Lung (tissue), 12 donors: ENCODE data around the gene ANKS1A. TPM values are rescaled to one million over a fixed set of nuclear protein-coding genes. Genes with fewer than 3 reads are reported as not detected.

Experiments used
- ATAC-seq: fragments of 200-7000 bp; cut with Tn5 transposase; one replicate; pipeline ENCODE4 v1.9.1; 2020; ENCODE audit warnings: moderate number of reproducible peaks; ENCODE audit not compliant: insufficient read depth, low FRiP score
- DNase-seq, 3 donors: peaks; one replicate each; pipeline ENCODE4 v3.0.0-alpha.2; 2013 to 2017
- H3K27ac ChIP-seq, 2 donors: one replicate each; pipeline ENCODE4 v1.5.1; 2013; ENCODE audit warnings: mild to moderate bottlenecking in 2 of 2, moderate library complexity in 2 of 2, control low read depth in 1 of 2, inconsistent platforms in 1 of 2, low read depth in 1 of 2, low read length in 1 of 2
- H3K27me3 ChIP-seq, 3 donors: one replicate each; pipeline ENCODE4 v1.5.1; 2013; ENCODE audit warnings: low read length in 2 of 3; ENCODE audit not compliant: control insufficient read depth in 3 of 3, insufficient read depth in 3 of 3
- H3K36me3 ChIP-seq, 4 donors: one replicate each; pipeline ENCODE4 v1.5.1; 2013; ENCODE audit warnings: low read length in 4 of 4, mild to moderate bottlenecking in 1 of 4, moderate library complexity in 1 of 4; ENCODE audit not compliant: control insufficient read depth in 4 of 4, insufficient read depth in 4 of 4
- H3K4me1 ChIP-seq, 5 donors: one replicate each; pipeline ENCODE4 v1.5.1; 2013; ENCODE audit warnings: low read length in 5 of 5, mild to moderate bottlenecking in 2 of 5, moderate library complexity in 1 of 5; ENCODE audit not compliant: control insufficient read depth in 5 of 5, insufficient read depth in 5 of 5
- H3K4me3 ChIP-seq: one replicate; pipeline ENCODE4 v1.5.1; 2013; ENCODE audit warnings: mild to moderate bottlenecking, control low read depth, moderate library complexity
- H3K9ac ChIP-seq, 2 donors: one replicate each; pipeline ENCODE4 v1.5.1; 2013; ENCODE audit warnings: low read length in 2 of 2, control low read depth in 1 of 2; ENCODE audit not compliant: insufficient read depth in 1 of 2
- H3K9me3 ChIP-seq, 4 donors: one replicate each; pipeline ENCODE4 v1.5.1; 2013; ENCODE audit warnings: low read length in 3 of 4, mild to moderate bottlenecking in 1 of 4, moderate library complexity in 1 of 4; ENCODE audit not compliant: control insufficient read depth in 4 of 4, insufficient read depth in 3 of 4
- WGBS, 2 donors: extraction: QIAGEN DNeasy Blood & Tissue Kit; methylation state at CpG; one replicate each; pipeline ENCODE4 v1.1.7; 2013; 5-methylcytosine and 5-hydroxymethylcytosine counted together
- polyA plus RNA-seq, 2 donors: library from polyadenylated mRNA; stranded (reverse); fragments of 200-250 nt; gene quantifications; one replicate each; pipeline ENCODE4 v1.2.1, GENCODE V29; 2013
- total RNA-seq, 2 donors: library from RNA; depleted of rRNA in 1 of 2; stranded (reverse); fragments of >200 nt in 1 of 2; gene quantifications; one replicate each; pipeline ENCODE4 v1.2.1, GENCODE V29; 2014 to 2021
- TF ChIP-seq, protein P1 (sequence below): IDR thresholded peaks from 2 replicates; pipeline ENCODE4 v1.5.1; 2012; ENCODE audit warnings: mild to moderate bottlenecking; ENCODE audit errors: control extremely low read depth, extremely low read depth
- donor health status: control.
- donor health status: control.
- donor health status: Bipolar disorder and iron deficiency.
- donor health status: healthy.
- donor health status: DM: yes; HTN: yes; CAD: no.

Gene ANKS1A
- total and polyA plus RNA-seq, 4 donors, result 10.4 to 40.6 (median 24.3) TPM

DNA sequence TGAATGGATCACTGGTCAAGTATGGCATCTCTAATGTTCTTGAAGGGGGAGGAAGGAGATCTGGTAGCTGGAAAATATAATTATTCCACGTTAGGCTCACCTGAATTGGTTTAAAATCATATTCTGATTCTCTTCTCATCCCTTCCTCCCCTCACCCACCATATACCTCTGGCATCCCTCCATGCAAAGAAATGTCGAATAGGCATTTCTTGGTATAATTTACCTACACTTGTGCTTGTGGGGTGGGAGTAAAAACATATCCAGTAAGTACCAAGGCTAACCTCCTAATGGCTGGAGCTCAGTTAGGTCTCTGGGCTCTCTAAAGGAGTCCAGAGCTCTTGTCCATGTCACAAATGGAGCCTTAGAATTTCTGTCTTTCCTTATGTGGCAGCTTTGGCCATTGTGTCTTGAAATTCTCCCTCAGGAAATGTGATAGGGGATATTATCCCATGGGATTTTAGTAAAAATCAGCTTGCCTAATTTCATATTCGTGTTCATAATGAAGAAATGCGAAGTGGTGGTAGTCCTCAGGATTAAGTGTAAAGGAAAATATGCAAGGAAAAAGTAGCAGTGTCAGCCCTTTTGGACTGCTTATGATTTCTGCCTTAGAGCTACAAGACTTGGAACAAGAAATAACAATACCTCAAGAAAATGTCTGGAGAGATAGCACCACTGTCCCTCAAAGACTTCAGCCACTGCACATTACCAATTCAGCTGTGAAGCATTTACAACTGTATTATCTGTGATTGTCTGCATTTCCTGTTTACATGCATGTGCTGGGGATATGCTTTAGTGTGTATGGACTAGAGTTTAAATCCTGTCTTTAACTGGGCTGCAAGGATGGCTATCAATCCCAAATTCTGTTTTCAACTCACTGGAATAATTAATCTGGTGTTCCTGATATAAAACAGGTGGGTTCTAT lies 13.5 kb upstream of the ANKS1A start:
- DNase-seq, result no peak
- no peaks in the 10 kb centered on the region for H3K27me3 ChIP-seq
- no peaks in the 10 kb centered on the region for H3K9me3 ChIP-seq
- 92 to 94% methylated on average over 4 of the region's 4 CpGs for WGBS, 2 donors
- no peak overlapping the region for H3K4me3 ChIP-seq
- no peak overlapping the region for H3K9ac ChIP-seq
- no peak for ATAC-seq
- no peaks in the 10 kb centered on the region for H3K4me1 ChIP-seq
- TF ChIP-seq, protein P1, sequence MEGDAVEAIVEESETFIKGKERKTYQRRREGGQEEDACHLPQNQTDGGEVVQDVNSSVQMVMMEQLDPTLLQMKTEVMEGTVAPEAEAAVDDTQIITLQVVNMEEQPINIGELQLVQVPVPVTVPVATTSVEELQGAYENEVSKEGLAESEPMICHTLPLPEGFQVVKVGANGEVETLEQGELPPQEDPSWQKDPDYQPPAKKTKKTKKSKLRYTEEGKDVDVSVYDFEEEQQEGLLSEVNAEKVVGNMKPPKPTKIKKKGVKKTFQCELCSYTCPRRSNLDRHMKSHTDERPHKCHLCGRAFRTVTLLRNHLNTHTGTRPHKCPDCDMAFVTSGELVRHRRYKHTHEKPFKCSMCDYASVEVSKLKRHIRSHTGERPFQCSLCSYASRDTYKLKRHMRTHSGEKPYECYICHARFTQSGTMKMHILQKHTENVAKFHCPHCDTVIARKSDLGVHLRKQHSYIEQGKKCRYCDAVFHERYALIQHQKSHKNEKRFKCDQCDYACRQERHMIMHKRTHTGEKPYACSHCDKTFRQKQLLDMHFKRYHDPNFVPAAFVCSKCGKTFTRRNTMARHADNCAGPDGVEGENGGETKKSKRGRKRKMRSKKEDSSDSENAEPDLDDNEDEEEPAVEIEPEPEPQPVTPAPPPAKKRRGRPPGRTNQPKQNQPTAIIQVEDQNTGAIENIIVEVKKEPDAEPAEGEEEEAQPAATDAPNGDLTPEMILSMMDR, result no peak
- no peak overlapping the region for H3K27ac ChIP-seq
- peaks cover 38 to 50% (median 41%) of the 10 kb centered on the region in 4 donors for H3K36me3 ChIP-seq

DNA sequence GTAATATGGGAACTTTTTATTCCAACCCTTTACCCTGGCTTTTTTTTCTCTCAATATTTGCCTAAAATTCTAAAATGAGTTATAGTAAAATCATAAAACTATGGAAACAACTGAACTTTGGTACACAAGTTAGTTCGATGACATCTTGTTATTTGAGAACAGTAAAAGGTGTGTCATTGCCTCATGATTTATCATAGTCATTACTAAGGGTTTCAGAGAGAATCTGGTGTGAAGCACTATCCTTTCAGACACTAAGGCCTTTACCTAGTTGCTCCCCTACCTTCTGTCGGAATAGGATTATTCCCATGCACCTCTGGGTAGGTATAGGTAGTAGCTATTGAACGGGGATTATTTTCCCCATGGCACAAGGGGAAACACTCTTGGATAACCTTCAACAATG lies 12.6 kb upstream of the ANKS1A start:
- WGBS, 2 donors, result 96 to 97% methylated on average over 3 of the region's 3 CpGs
- no peak overlapping the region for H3K9ac ChIP-seq
- DNase-seq (no peak), ATAC-seq (no peak)
- TF ChIP-seq, protein P1, result no peak
- no peaks in the 10 kb centered on the region for H3K27me3 ChIP-seq
- H3K9me3 ChIP-seq, result no peaks in the 10 kb centered on the region
- H3K36me3 ChIP-seq, result peaks cover 31 to 47% (median 37%) of the 10 kb centered on the region in 4 donors
- H3K4me1 ChIP-seq, result no peaks in the 10 kb centered on the region
- no peak overlapping the region for H3K27ac ChIP-seq
- no peak overlapping the region for H3K4me3 ChIP-seq

DNA sequence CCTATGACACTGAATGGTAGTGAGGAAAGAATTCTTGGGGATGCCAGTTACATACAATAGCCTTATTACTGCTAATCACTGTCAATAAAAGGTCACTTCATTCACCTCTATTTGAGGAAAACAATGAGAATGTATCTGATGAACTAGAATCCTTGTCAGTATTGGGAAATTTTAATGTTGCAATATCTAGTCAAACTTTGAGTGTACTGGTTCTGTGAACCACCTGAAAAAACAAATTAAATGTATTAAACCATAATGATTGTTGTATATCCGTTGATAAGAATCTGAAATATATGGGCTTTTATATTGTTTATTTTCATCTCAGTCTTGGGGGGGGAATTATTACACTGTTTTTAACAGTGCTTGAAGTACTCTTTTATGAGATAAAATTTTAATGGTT lies 11.8 kb upstream of the ANKS1A start:
- no peaks in the 10 kb centered on the region for H3K4me1 ChIP-seq
- no peak overlapping the region for H3K27ac ChIP-seq
- WGBS, 2 donors, result 94 to 98% methylated on average over 1 of the region's 1 CpG
- no peak overlapping the region for H3K9ac ChIP-seq
- peaks cover 27 to 40% (median 33%) of the 10 kb centered on the region in 4 donors for H3K36me3 ChIP-seq
- no peak for ATAC-seq
- H3K4me3 ChIP-seq, result no peak overlapping the region
- no peaks in the 10 kb centered on the region for H3K27me3 ChIP-seq
- TF ChIP-seq, protein P1, result no peak
- H3K9me3 ChIP-seq, result no peaks in the 10 kb centered on the region
- DNase-seq, result no peak
